H9 (cell line): Measurements from ENCODE around the gene BMP7. TPM values are rescaled to one million over a fixed set of nuclear protein-coding genes. Genes with fewer than 3 reads are reported as not detected.

Experiments used
- DNase-seq: peaks from one replicate; pipeline ENCODE4 v3.0.0-alpha.2; 2017
- H2AFZ ChIP-seq: one replicate; pipeline ENCODE4 v1.6.1; 2013; ENCODE audit warnings: mild to moderate bottlenecking, low read length, control low read depth, moderate library complexity
- H2AK5ac ChIP-seq: 2 replicates; pipeline ENCODE4 v1.6.1; 2013; ENCODE audit warnings: low read length, control low read depth, mixed read lengths; ENCODE audit not compliant: insufficient read length
- H2BK120ac ChIP-seq: one replicate; pipeline ENCODE4 v1.6.1; 2013; ENCODE audit warnings: low read depth, mild to moderate bottlenecking, low read length, control low read depth, inconsistent platforms; ENCODE audit not compliant: poor library complexity, severe bottlenecking
- H2BK12ac ChIP-seq: 2 replicates; pipeline ENCODE4 v1.6.1; 2013; ENCODE audit warnings: low read length, control low read depth, mixed read lengths, low read depth; ENCODE audit not compliant: insufficient read length
- H2BK15ac ChIP-seq: 2 replicates; pipeline ENCODE4 v1.6.1; 2013; ENCODE audit warnings: low read depth, low read length, control low read depth
- H2BK20ac ChIP-seq: one replicate; pipeline ENCODE4 v1.6.1; 2013; ENCODE audit warnings: low read depth, mild to moderate bottlenecking, low read length, control low read depth, inconsistent platforms; ENCODE audit not compliant: poor library complexity, severe bottlenecking
- H2BK5ac ChIP-seq: 2 replicates; pipeline ENCODE4 v1.6.1; 2013; ENCODE audit warnings: low read length, control low read depth, mixed read lengths; ENCODE audit not compliant: insufficient read length
- H3K14ac ChIP-seq: 2 replicates; pipeline ENCODE4 v1.6.1; 2013; ENCODE audit warnings: low read length, control low read depth; ENCODE audit not compliant: insufficient read depth
- H3K18ac ChIP-seq: 2 replicates; pipeline ENCODE4 v1.6.1; 2013; ENCODE audit warnings: low read depth, mild to moderate bottlenecking, mixed read lengths, low read length, control low read depth; ENCODE audit not compliant: insufficient read length
- H3K23ac ChIP-seq: 2 replicates; pipeline ENCODE4 v1.6.1; 2013; ENCODE audit warnings: low read length, control low read depth, mixed read lengths, low read depth; ENCODE audit not compliant: insufficient read length
- H3K23me2 ChIP-seq: 2 replicates; pipeline ENCODE4 v1.6.1; 2013; ENCODE audit warnings: low read depth, mild to moderate bottlenecking, mixed read lengths, low read length, control low read depth; ENCODE audit not compliant: insufficient read length, poor library complexity, severe bottlenecking
- H3K27ac ChIP-seq: 2 replicates; pipeline ENCODE4 v1.5.1; 2013; ENCODE audit warnings: low read length, control low read depth, mixed read lengths, low read depth; ENCODE audit not compliant: insufficient read length
- H3K27me3 ChIP-seq: 2 replicates; pipeline ENCODE4 v1.6.1; 2013; ENCODE audit warnings: low read length, control low read depth, inconsistent platforms; ENCODE audit not compliant: insufficient read depth
- H3K4ac ChIP-seq: 2 replicates; pipeline ENCODE4 v1.6.1; 2013; ENCODE audit warnings: low read depth, mild to moderate bottlenecking, control low read depth, inconsistent platforms, low read length, moderate library complexity
- H3K4me1 ChIP-seq: 2 replicates; pipeline ENCODE4 v1.6.1; 2013; ENCODE audit warnings: low read length, control low read depth, inconsistent platforms; ENCODE audit not compliant: insufficient read depth
- H3K4me2 ChIP-seq: 2 replicates; pipeline ENCODE4 v1.6.1; 2013; ENCODE audit warnings: low read length, control low read depth, mixed read lengths; ENCODE audit not compliant: insufficient read length, insufficient read depth
- H3K56ac ChIP-seq: 2 replicates; pipeline ENCODE4 v1.6.1; 2013; ENCODE audit warnings: low read depth, mild to moderate bottlenecking, mixed read lengths, low read length, control low read depth; ENCODE audit not compliant: insufficient read length
- H3K79me1 ChIP-seq: 2 replicates; pipeline ENCODE4 v1.6.1; 2013; ENCODE audit warnings: low read depth, mild to moderate bottlenecking, moderate library complexity, low read length, control low read depth, inconsistent platforms; ENCODE audit not compliant: insufficient read depth, poor library complexity, severe bottlenecking
- H3K79me2 ChIP-seq: 2 replicates; pipeline ENCODE4 v1.6.1; 2013; ENCODE audit warnings: low read length, control low read depth, inconsistent platforms; ENCODE audit not compliant: insufficient read depth
- H3K9ac ChIP-seq: 2 replicates; pipeline ENCODE4 v1.6.1; 2013; ENCODE audit warnings: low read length, control low read depth, mixed read lengths; ENCODE audit not compliant: insufficient read length; ENCODE audit errors: extremely low read depth
- H3K9me3 ChIP-seq: one replicate; pipeline ENCODE4 v1.6.1; 2013; ENCODE audit warnings: low read depth, low read length, inconsistent platforms; ENCODE audit not compliant: control insufficient read depth
- H3T11ph ChIP-seq: one replicate; pipeline ENCODE4 v1.6.1; 2013; ENCODE audit warnings: mild to moderate bottlenecking, low read length, control low read depth, inconsistent platforms
- H4K20me1 ChIP-seq: one replicate; pipeline ENCODE4 v1.6.1; 2013; ENCODE audit not compliant: control insufficient read depth, insufficient read length, insufficient read depth
- H4K5ac ChIP-seq: 2 replicates; pipeline ENCODE4 v1.6.1; 2013; ENCODE audit warnings: low read depth, mild to moderate bottlenecking, mixed read lengths, low read length, control low read depth; ENCODE audit not compliant: insufficient read length
- H4K8ac ChIP-seq: replicated peaks from 2 replicates; pipeline ENCODE4 v1.6.1; 2013; ENCODE audit warnings: low read length, control low read depth, mixed read lengths, low read depth; ENCODE audit not compliant: insufficient read length
- H4K91ac ChIP-seq: 2 replicates; pipeline ENCODE4 v1.6.1; 2013; ENCODE audit warnings: low read depth, mild to moderate bottlenecking, moderate library complexity, mixed read lengths, low read length, control low read depth; ENCODE audit not compliant: insufficient read length
- H3K27ac Mint-ChIP-seq, 3 experiments: 2 replicates in 2 of 3; 3 replicates in 1 of 3; pipeline ENCODE4 v1.8.0; 2020 to 2021; ENCODE audit warnings: mixed read lengths in 3 of 3, mild to moderate bottlenecking in 1 of 3, moderate library complexity in 1 of 3
- H3K27me3 Mint-ChIP-seq: 2 replicates; pipeline ENCODE4 v1.8.0; 2021; ENCODE audit warnings: low read depth, mild to moderate bottlenecking, moderate library complexity, mixed read lengths
- H3K36me3 Mint-ChIP-seq, 3 experiments: 2 replicates in 2 of 3; 3 replicates in 1 of 3; pipeline ENCODE4 v1.8.0; 2020 to 2021; ENCODE audit warnings: low read depth in 3 of 3, mixed read lengths in 3 of 3; ENCODE audit not compliant: insufficient read depth in 1 of 3
- H3K4me1 Mint-ChIP-seq, 2 experiments: 2 replicates each; pipeline ENCODE4 v1.8.0; 2020; ENCODE audit warnings: mixed read lengths in 2 of 2
- H3K4me3 Mint-ChIP-seq, 2 experiments: 2 replicates in 1 of 2; 3 replicates in 1 of 2; pipeline ENCODE4 v1.8.0; 2020 to 2021; ENCODE audit warnings: mild to moderate bottlenecking in 2 of 2, mixed read lengths in 2 of 2, moderate library complexity in 1 of 2
- H3K9me3 Mint-ChIP-seq, 2 experiments: 2 replicates in 1 of 2; 3 replicates in 1 of 2; pipeline ENCODE4 v1.8.0; 2020; ENCODE audit warnings: mild to moderate bottlenecking in 2 of 2, mixed read lengths in 2 of 2, moderate library complexity in 1 of 2
- CTCF ChIP-seq: fragments of 200-600 bp; sonication (generic); conservative IDR thresholded peaks from 3 replicates; pipeline ENCODE4 v1.8.0; 2021; ENCODE audit warnings: antibody characterized with exemption, mild to moderate bottlenecking
- WGBS: extraction: QIAGEN DNeasy Blood & Tissue Kit; methylation state at CpG from one replicate; pipeline ENCODE4 v1.1.7; 2013; ENCODE audit warnings: missing lambda C conversion rate, low lambda C conversion rate, mixed read lengths; ENCODE audit not compliant: insufficient read length; ENCODE audit errors: extremely low coverage; 5-methylcytosine and 5-hydroxymethylcytosine counted together
- total RNA-seq: library from RNA; stranded (reverse); gene quantifications from 2 replicates; pipeline ENCODE4 v1.2.1, GENCODE V29; 2021

BMP7 gene
- total RNA-seq, 1 experiment from 2014 or later = 17.7 TPM

DNA sequence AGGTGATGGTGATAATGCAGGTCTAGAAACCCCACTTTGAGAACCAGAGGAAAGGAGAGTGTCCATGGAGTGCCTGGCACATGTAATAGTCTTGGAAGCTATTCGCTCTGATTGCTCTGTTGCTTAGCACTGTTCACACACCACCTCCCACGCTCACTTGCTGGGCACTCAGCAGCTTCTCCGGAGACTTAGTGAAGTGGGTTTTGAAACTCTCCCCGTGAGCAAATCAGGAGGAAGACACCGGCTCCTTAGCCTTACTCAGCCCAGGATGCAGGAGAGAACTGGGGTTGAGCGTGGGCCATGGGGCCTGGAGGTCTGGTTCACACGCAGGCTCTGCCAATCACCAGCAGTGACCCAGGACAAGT lies 22.2 kb downstream of the BMP7 start:
- DNase-seq = no peak
- H3K27me3 Mint-ChIP-seq = peaks cover 6% of the 10 kb centered on the region
- H3K9me3 ChIP-seq = no peaks in the 10 kb centered on the region
- H3K4me2 ChIP-seq = no peak overlapping the region
- no peaks in the 10 kb centered on the region for H3K79me1 ChIP-seq
- no peak overlapping the region for H3K4ac ChIP-seq
- no peaks in the 10 kb centered on the region for H3K23me2 ChIP-seq
- H2BK120ac ChIP-seq = no peak overlapping the region
- H3K23ac ChIP-seq = no peak overlapping the region
- peaks cover 2% of the 10 kb centered on the region for H3K4me1 ChIP-seq
- H3K4me1 Mint-ChIP-seq = peaks cover 20 to 22% of the 10 kb centered on the region in 2 experiments
- no peak overlapping the region for H2BK20ac ChIP-seq
- no peak overlapping the region for H3K4me3 Mint-ChIP-seq
- no peak overlapping the region for H3K56ac ChIP-seq
- H3K27me3 ChIP-seq = no peaks in the 10 kb centered on the region
- TF ChIP-seq CTCF = no peak
- no peak overlapping the region for H2BK15ac ChIP-seq
- H2BK5ac ChIP-seq = no peak overlapping the region
- no CpG with 5 or more reads among the region's 7 CpGs for WGBS
- H3T11ph ChIP-seq = no peak overlapping the region
- H2AFZ ChIP-seq = no peak overlapping the region
- H3K79me2 ChIP-seq = no peaks in the 10 kb centered on the region
- no peak overlapping the region for H3K18ac ChIP-seq
- no peak overlapping the region for H4K8ac ChIP-seq
- H3K14ac ChIP-seq = no peak overlapping the region
- no peak overlapping the region for H4K5ac ChIP-seq
- no peak overlapping the region for H2BK12ac ChIP-seq
- 0 out of 7 replicates have a peak overlapping the region, but pooled peaks of 1 of the 3 experiments have one; percentile 10 for H3K27ac Mint-ChIP-seq
- peaks cover 16 to 21% (median 20%) of the 10 kb centered on the region in 3 experiments for H3K36me3 Mint-ChIP-seq
- no peak overlapping the region for H2AK5ac ChIP-seq
- no peak overlapping the region for H3K9ac ChIP-seq
- H3K27ac ChIP-seq = no peak overlapping the region
- peaks cover 14 to 16% of the 10 kb centered on the region in 2 experiments for H3K9me3 Mint-ChIP-seq
- H4K20me1 ChIP-seq = no peaks in the 10 kb centered on the region
- H4K91ac ChIP-seq = no peak overlapping the region
